Measurements from ENCODE around the gene VSNL1. TPM values are rescaled to one million over a fixed set of nuclear protein-coding genes. Genes with fewer than 3 reads are reported as not detected.

Gene VSNL1
- total RNA-seq (not detected in 2 replicates), polyA plus RNA-seq (not detected in 2 replicates), polyA minus RNA-seq (not detected in 2 replicates)
- 0.14 TPM for total RNA-seq (2013)

DNA sequence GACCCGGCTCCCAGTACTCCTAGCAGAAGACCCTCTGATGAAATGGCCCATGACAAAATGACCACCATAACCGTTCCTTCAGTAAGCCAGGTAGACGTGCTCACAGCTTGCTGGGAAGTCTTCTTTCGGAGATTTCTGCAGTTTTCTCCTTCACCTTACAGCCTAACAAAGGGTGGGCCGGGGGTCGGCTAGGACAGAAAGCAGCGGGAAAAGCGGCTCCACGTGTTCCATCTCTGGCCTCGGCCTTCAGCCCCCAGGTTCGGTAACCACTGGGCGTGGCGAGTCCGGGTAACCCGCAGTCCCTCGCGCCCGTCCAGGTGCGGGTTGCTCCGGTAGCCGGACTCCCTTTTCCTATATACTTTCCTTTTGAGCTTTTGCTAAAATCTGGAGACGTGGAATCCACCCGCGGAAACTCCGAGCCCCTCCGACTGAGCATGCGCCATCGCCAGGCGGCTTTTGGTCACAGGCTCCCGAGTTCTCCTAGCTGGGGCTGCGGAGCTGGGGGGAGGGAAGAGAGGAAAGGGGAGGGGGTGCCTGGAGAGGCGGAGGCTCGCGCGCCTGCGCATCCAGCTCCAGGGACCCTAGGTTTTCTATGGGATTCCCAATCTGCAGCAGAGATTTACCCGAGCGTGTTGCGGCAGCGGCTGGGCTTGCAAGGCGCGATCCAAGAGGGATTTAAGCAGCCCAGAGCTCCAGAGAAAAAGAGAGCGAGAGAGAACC is at the start of gene VSNL1:
VSNL1 (plus strand) TSS at position 604 of the 720 bp plus-strand sequence. CDS start 51,379 bp downstream, outside the sequence.
- Histone ChIP-seq H3K27ac (ENCODE audit: low read length in 2 of 2) (no peak within 1 kb of the TSS), H3K9ac (ENCODE audit: low read length) (no peak within 1 kb of the TSS), H3K4me1 (ENCODE audit: control insufficient read depth in 2 of 2, insufficient read depth in 2 of 2, low read length in 2 of 2) (peaks cover 5 to 17% of the 10 kb centered on the region in 2 donors), H3K4me3 (ENCODE audit: control extremely low read depth in 1 of 5, extremely low read depth in 1 of 5, insufficient read depth in 1 of 5, low read depth in 2 of 5, low read length in 4 of 5) (no peak within 1 kb of the TSS), H3K9me3 (ENCODE audit: control extremely low read depth in 1 of 3, control insufficient read depth in 2 of 3, insufficient read depth in 1 of 3, low read length in 2 of 3) (no peaks in the 10 kb centered on the region), H3K4me2 (replicated peaks; ENCODE audit: low read depth, low read length, poor library complexity, severe bottlenecking) (peak within 1 kb of the TSS; percentile 30), H3K27me3 (replicated peaks in 1 of 4; ENCODE audit: control extremely low read depth in 1 of 4, control insufficient read depth in 3 of 4, insufficient read depth in 4 of 4, low read length in 3 of 4) (peaks cover 0 to 53% (median 41%) of the 10 kb centered on the region in 4 experiments), H3K36me3 (replicated peaks in 1 of 2; ENCODE audit: control extremely low read depth in 1 of 2, control insufficient read depth in 1 of 2, extremely low read depth in 1 of 2, insufficient read depth in 2 of 2, low read length in 1 of 2) (no peaks in the 10 kb centered on the region), H4K20me1 (ENCODE audit: control insufficient read depth, insufficient read depth, low read length, poor library complexity, severe bottlenecking) (no peaks in the 10 kb centered on the region), H3K79me2 (ENCODE audit: control insufficient read depth, insufficient read depth, low read length) (no peaks in the 10 kb centered on the region), H2AFZ (ENCODE audit: insufficient read depth, low read depth, low read length, poor library complexity, severe bottlenecking) (no peak within 1 kb of the TSS)
- H3K9me3 Mint-ChIP-seq (ENCODE audit: insufficient read depth): no peaks in the 10 kb centered on the region
- peak within 1 kb of the TSS; percentile 40 for H3K4me3 Mint-ChIP-seq
- no peak for TF ChIP-seq EZH2 (IDR thresholded peaks at IDR 0.05; ENCODE audit: borderline replicate concordance, insufficient read depth, low read depth, low read length, poor library complexity, severe bottlenecking)
- TF ChIP-seq, protein P1, sequence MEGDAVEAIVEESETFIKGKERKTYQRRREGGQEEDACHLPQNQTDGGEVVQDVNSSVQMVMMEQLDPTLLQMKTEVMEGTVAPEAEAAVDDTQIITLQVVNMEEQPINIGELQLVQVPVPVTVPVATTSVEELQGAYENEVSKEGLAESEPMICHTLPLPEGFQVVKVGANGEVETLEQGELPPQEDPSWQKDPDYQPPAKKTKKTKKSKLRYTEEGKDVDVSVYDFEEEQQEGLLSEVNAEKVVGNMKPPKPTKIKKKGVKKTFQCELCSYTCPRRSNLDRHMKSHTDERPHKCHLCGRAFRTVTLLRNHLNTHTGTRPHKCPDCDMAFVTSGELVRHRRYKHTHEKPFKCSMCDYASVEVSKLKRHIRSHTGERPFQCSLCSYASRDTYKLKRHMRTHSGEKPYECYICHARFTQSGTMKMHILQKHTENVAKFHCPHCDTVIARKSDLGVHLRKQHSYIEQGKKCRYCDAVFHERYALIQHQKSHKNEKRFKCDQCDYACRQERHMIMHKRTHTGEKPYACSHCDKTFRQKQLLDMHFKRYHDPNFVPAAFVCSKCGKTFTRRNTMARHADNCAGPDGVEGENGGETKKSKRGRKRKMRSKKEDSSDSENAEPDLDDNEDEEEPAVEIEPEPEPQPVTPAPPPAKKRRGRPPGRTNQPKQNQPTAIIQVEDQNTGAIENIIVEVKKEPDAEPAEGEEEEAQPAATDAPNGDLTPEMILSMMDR (IDR thresholded peaks at IDR 0.05): no peak
- no peak for DNase-seq
- peaks cover 71% of the 10 kb centered on the region for H3K27me3 Mint-ChIP-seq
- CTCF ChIA-PET: interaction anchor here (0.6 kb wide), 1 partner anchor 336 kb away, joined by 3 read pairs; no protein-coding TSS in a partner anchor
- POLR2A ChIA-PET: no interaction called here
- 4% methylated on average over 35 of the region's 43 CpGs for WGBS (ENCODE audit: insufficient coverage)
- H3K27ac Mint-ChIP-seq: no peak within 1 kb of the TSS
- peaks cover 23% of the 10 kb centered on the region for H3K4me1 Mint-ChIP-seq
- no peak for ATAC-seq (ENCODE audit: low read depth)
- intact Hi-C loops (cut with micrococcal nuclease): no loop called here

DNA sequence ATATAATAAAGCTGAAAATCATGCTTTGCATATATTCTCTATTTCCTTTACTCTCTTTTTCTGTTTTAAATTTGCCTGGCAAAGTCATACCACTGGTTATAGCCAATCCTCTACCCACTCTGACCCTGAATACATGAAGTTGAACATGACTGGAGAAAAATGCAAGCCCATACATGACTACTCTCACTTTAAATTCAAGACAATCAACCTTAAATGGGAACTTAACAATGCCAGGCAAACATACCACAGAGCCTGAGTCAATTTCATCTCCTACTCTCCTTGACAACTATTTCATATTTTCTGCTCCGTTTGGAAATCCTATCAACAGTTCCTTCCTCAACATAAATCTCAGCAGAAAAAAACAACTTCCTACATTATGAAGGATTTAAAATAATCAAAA is 44.9 kb upstream of the VSNL1 start:
- Mint-ChIP-seq H3K27me3 (peaks cover 9% of the 10 kb centered on the region), H3K27ac (no peak overlapping the region), H3K9me3 (ENCODE audit: insufficient read depth) (no peaks in the 10 kb centered on the region), H3K4me1 (no peaks in the 10 kb centered on the region), H3K4me3 (no peak overlapping the region)
- TF ChIP-seq, protein P1 (IDR thresholded peaks at IDR 0.05): no peak
- TF ChIP-seq EZH2 (IDR thresholded peaks at IDR 0.05; ENCODE audit: borderline replicate concordance, insufficient read depth, low read depth, low read length, poor library complexity, severe bottlenecking): no peak
- DNase-seq: no peak
- no peak for ATAC-seq (ENCODE audit: low read depth)
- H2AFZ ChIP-seq (ENCODE audit: insufficient read depth, low read depth, low read length, poor library complexity, severe bottlenecking): no peak overlapping the region
- no peak overlapping the region for H3K9ac ChIP-seq (ENCODE audit: low read length)
- CTCF ChIA-PET: no interaction called here
- no peak overlapping the region for H3K27ac ChIP-seq (ENCODE audit: low read length in 2 of 2)
- no peaks in the 10 kb centered on the region for H3K36me3 ChIP-seq (replicated peaks in 1 of 2; ENCODE audit: control extremely low read depth in 1 of 2, control insufficient read depth in 1 of 2, extremely low read depth in 1 of 2, insufficient read depth in 2 of 2, low read length in 1 of 2)
- no CpG with 5 or more reads among the region's 1 CpG for WGBS (ENCODE audit: insufficient coverage)
- POLR2A ChIA-PET: no interaction called here
- no peaks in the 10 kb centered on the region for H4K20me1 ChIP-seq (ENCODE audit: control insufficient read depth, insufficient read depth, low read length, poor library complexity, severe bottlenecking)
- no peaks in the 10 kb centered on the region for H3K79me2 ChIP-seq (ENCODE audit: control insufficient read depth, insufficient read depth, low read length)
- H3K4me2 ChIP-seq (replicated peaks; ENCODE audit: low read depth, low read length, poor library complexity, severe bottlenecking): no peak overlapping the region
- no peaks in the 10 kb centered on the region for H3K4me1 ChIP-seq (ENCODE audit: control insufficient read depth in 2 of 2, insufficient read depth in 2 of 2, low read length in 2 of 2)
- H3K4me3 ChIP-seq (ENCODE audit: control extremely low read depth in 1 of 5, extremely low read depth in 1 of 5, insufficient read depth in 1 of 5, low read depth in 2 of 5, low read length in 4 of 5): no peak overlapping the region
- no peaks in the 10 kb centered on the region for H3K9me3 ChIP-seq (ENCODE audit: control extremely low read depth in 1 of 3, control insufficient read depth in 2 of 3, insufficient read depth in 1 of 3, low read length in 2 of 3)
- intact Hi-C loops (cut with micrococcal nuclease): no loop called here
- H3K27me3 ChIP-seq (replicated peaks in 1 of 4; ENCODE audit: control extremely low read depth in 1 of 4, control insufficient read depth in 3 of 4, insufficient read depth in 4 of 4, low read length in 3 of 4): no peaks in the 10 kb centered on the region

Data from B cell (primary cell).